HEK293 (cell line): ENCODE measurements around the gene ARAP1.

ENCODE experiments used
- AEBP2 ChIP-seq: fragments of 450-650 bp; formaldehyde crosslinking; IDR thresholded peaks from 2 replicates; pipeline ENCODE4 v1.5.1; 2016; ENCODE audit warnings: missing biosample characterization, missing genetic modification characterization, borderline replicate concordance
- BCL6B ChIP-seq: fragments of 450-650 bp; formaldehyde crosslinking; IDR thresholded peaks from 2 replicates; pipeline ENCODE4 v1.5.1; 2017; ENCODE audit warnings: missing biosample characterization, missing genetic modification characterization
- FEZF1 ChIP-seq: fragments of 450-650 bp; formaldehyde crosslinking; IDR thresholded peaks from 2 replicates; pipeline ENCODE4 v1.5.1; 2016; ENCODE audit warnings: missing biosample characterization, missing genetic modification characterization
- GLI4 ChIP-seq: fragments of 450-650 bp; formaldehyde crosslinking; IDR thresholded peaks from 2 replicates; pipeline ENCODE4 v1.5.1; 2016; ENCODE audit warnings: missing biosample characterization, missing genetic modification characterization
- HIC1 ChIP-seq: fragments of 450-650 bp; formaldehyde crosslinking; IDR thresholded peaks from 2 replicates; pipeline ENCODE4 v1.5.1; 2016; ENCODE audit warnings: missing biosample characterization, missing genetic modification characterization
- HOXD13 ChIP-seq: sonication (generic); formaldehyde crosslinking; IDR thresholded peaks from 2 replicates; pipeline ENCODE4 v1.8.0; 2022; ENCODE audit warnings: missing genetic modification reagents, borderline replicate concordance
- KLF9 ChIP-seq: fragments of 450-650 bp; formaldehyde crosslinking; IDR thresholded peaks from 2 replicates; pipeline ENCODE4 v1.5.1; 2016; ENCODE audit warnings: missing biosample characterization, missing genetic modification characterization, low read depth
- PRDM4 ChIP-seq: fragments of 450-650 bp; formaldehyde crosslinking; IDR thresholded peaks from 2 replicates; pipeline ENCODE4 v1.5.1; 2017; ENCODE audit warnings: missing biosample characterization, missing genetic modification characterization
- TCF7L2 ChIP-seq: IDR thresholded peaks from 2 replicates; pipeline ENCODE4 v1.6.1; 2011; ENCODE audit warnings: low read depth, mild to moderate bottlenecking, inconsistent platforms, low read length, moderate library complexity, borderline replicate concordance
- ZBTB11 ChIP-seq: fragments of 450-650 bp; formaldehyde crosslinking; conservative IDR thresholded peaks from 2 replicates; pipeline ENCODE4 v1.5.1; 2016; ENCODE audit warnings: low read depth, missing biosample characterization, missing genetic modification characterization
- ZBTB26 ChIP-seq: fragments of 450-650 bp; formaldehyde crosslinking; optimal IDR thresholded peaks from 2 replicates; pipeline ENCODE3; 2016; ENCODE audit warnings: missing biosample characterization, mild to moderate bottlenecking, missing genetic modification characterization
- ZBTB44 ChIP-seq: fragments of 450-650 bp; IDR thresholded peaks from 2 replicates; pipeline ENCODE4 v1.5.1; 2018; ENCODE audit warnings: missing biosample characterization, mild to moderate bottlenecking, missing genetic modification characterization
- ZFP37 ChIP-seq: fragments of 450-650 bp; formaldehyde crosslinking; IDR thresholded peaks from 2 replicates; pipeline ENCODE4 v1.5.1; 2016; ENCODE audit warnings: missing biosample characterization, missing genetic modification characterization
- ZFP69B ChIP-seq: fragments of 450-650 bp; formaldehyde crosslinking; IDR thresholded peaks from 2 replicates; pipeline ENCODE4 v1.5.1; 2016; ENCODE audit warnings: missing biosample characterization, missing genetic modification characterization
- ZNF112 ChIP-seq: fragments of 450-650 bp; formaldehyde crosslinking; IDR thresholded peaks from 2 replicates; pipeline ENCODE4 v1.5.0; 2017; ENCODE audit warnings: missing biosample characterization, missing genetic modification characterization
- ZNF174 ChIP-seq: fragments of 450-650 bp; formaldehyde crosslinking; IDR thresholded peaks from 2 replicates; pipeline ENCODE4 v1.5.0; 2017; ENCODE audit warnings: missing biosample characterization, mild to moderate bottlenecking, missing genetic modification characterization
- ZNF184 ChIP-seq: fragments of 450-650 bp; IDR thresholded peaks from 2 replicates; pipeline ENCODE4 v1.5.1; 2018; ENCODE audit warnings: missing biosample characterization, mild to moderate bottlenecking, missing genetic modification characterization
- ZNF239 ChIP-seq: fragments of 450-650 bp; formaldehyde crosslinking; IDR thresholded peaks from 2 replicates; pipeline ENCODE4 v1.5.1; 2016; ENCODE audit warnings: missing biosample characterization, missing genetic modification characterization
- ZNF335 ChIP-seq: fragments of 450-650 bp; formaldehyde crosslinking; conservative IDR thresholded peaks from 2 replicates; pipeline ENCODE4 v1.5.1; 2016; ENCODE audit warnings: missing biosample characterization, missing genetic modification characterization
- ZNF366 ChIP-seq: fragments of 450-650 bp; formaldehyde crosslinking; conservative IDR thresholded peaks from 2 replicates; pipeline ENCODE4 v1.5.1; 2016; ENCODE audit warnings: missing biosample characterization, missing genetic modification characterization
- ZNF423 ChIP-seq: fragments of 450-650 bp; formaldehyde crosslinking; IDR thresholded peaks from 2 replicates; pipeline ENCODE4 v1.5.1; 2016; ENCODE audit warnings: missing biosample characterization, missing genetic modification characterization
- ZNF701 ChIP-seq: fragments of 450-650 bp; formaldehyde crosslinking; IDR thresholded peaks from 2 replicates; pipeline ENCODE4 v1.5.1; 2016; ENCODE audit warnings: missing biosample characterization, missing genetic modification characterization
- ZNF747 ChIP-seq: fragments of 450-650 bp; formaldehyde crosslinking; IDR thresholded peaks from 2 replicates; pipeline ENCODE4 v1.5.1; 2016; ENCODE audit warnings: missing biosample characterization, missing genetic modification characterization
- ZXDB ChIP-seq: fragments of 450-650 bp; formaldehyde crosslinking; IDR thresholded peaks from 2 replicates; pipeline ENCODE4 v1.5.1; 2016; ENCODE audit warnings: missing biosample characterization, missing genetic modification characterization

ARAP1 gene

GRCh38 chr11:72722050-72722748 is 30.0 kb downstream of the ARAP1 start (continued):
- TF ChIP-seq KLF9, result no peak
- TF ChIP-seq TCF7L2, result no peak
- TF ChIP-seq ZNF239 (tag by site-specific recombination), result no peak
- peak; percentile 58 for TF ChIP-seq ZBTB11
- TF ChIP-seq ZNF366, result peak; percentile 65
- no peak for TF ChIP-seq ZNF701 (tag by site-specific recombination)
- no peak for TF ChIP-seq ZXDB (tag by site-specific recombination)
- TF ChIP-seq ZNF335, result peak; percentile 89
- no peak for TF ChIP-seq ZNF112 (tag by site-specific recombination)
- TF ChIP-seq BCL6B (tag by site-specific recombination), result peak; percentile 27; the same call in 1 of the 2 replicates
- no peak for TF ChIP-seq HOXD13 (CRISPR knock-in tag)
- TF ChIP-seq FEZF1, result no peak
- no peak for TF ChIP-seq ZNF174 (tag by site-specific recombination)
- 0 out of 2 replicates have a peak, but pooled peaks have one; percentile 65 for TF ChIP-seq ZFP37
- TF ChIP-seq ZNF747 (tag by site-specific recombination), result no peak
- peak; percentile 76; the same call in 1 of the 2 replicates for TF ChIP-seq HIC1 (tag by site-specific recombination)
- TF ChIP-seq ZNF423, result peak; percentile 45; the same call in 1 of the 2 replicates
- no peak for TF ChIP-seq ZBTB26
- TF ChIP-seq GLI4 (tag by site-specific recombination), result no peak
- no peak for TF ChIP-seq PRDM4 (tag by site-specific recombination)
- no peak for TF ChIP-seq AEBP2 (tag by site-specific recombination)
- no peak for TF ChIP-seq ZNF184 (tag by site-specific recombination)
- no peak for TF ChIP-seq ZBTB44 (tag by site-specific recombination)
- no peak for TF ChIP-seq ZFP69B (tag by site-specific recombination)
